ENCODE data around the gene TUBA3D.
"Not testable (repeated sequence)": the region's sequence is repeated elsewhere in the genome, so short reads cannot be mapped to it uniquely, and the experiment has no call there.

DNA sequence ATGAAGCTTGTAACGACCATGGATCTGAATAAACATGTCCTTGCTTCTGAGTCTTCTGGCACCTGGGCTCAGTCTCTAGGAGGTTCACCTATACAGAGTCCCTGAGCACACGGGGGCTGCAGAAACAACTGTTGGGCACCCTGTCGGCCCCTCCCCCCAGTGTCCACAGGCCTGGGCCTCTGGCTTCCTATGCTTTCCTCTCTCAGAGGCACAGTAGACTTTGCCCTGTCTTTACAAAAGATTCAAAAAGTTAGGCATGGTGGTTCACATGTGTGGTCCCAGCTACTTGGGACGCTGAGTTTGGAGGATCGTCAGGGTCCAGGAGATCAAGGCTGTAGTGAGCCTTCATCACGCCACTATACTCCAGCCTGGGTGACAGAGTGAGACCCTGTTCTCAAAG is 45.6 kb downstream of the TUBA3D start:
- TF ChIP-seq, protein P1, sequence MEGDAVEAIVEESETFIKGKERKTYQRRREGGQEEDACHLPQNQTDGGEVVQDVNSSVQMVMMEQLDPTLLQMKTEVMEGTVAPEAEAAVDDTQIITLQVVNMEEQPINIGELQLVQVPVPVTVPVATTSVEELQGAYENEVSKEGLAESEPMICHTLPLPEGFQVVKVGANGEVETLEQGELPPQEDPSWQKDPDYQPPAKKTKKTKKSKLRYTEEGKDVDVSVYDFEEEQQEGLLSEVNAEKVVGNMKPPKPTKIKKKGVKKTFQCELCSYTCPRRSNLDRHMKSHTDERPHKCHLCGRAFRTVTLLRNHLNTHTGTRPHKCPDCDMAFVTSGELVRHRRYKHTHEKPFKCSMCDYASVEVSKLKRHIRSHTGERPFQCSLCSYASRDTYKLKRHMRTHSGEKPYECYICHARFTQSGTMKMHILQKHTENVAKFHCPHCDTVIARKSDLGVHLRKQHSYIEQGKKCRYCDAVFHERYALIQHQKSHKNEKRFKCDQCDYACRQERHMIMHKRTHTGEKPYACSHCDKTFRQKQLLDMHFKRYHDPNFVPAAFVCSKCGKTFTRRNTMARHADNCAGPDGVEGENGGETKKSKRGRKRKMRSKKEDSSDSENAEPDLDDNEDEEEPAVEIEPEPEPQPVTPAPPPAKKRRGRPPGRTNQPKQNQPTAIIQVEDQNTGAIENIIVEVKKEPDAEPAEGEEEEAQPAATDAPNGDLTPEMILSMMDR (IDR thresholded peaks at IDR 0.05), result not testable (repeated sequence)
- not testable (repeated sequence) for TF ChIP-seq POLR2A (IDR thresholded peaks at IDR 0.05)

Data from prostate gland (tissue), 2 donors.